Suppressor macrophage treated with lipopolysaccharide for 4 hours (primary cell): Measurements from ENCODE around the gene SSH2.

ENCODE experiments used
- DNase-seq: peaks from one replicate; pipeline ENCODE4 v3.0.0-alpha.2; 2020

Gene SSH2

GRCh38 chr17:29584452-29585079, 345.5 kb downstream of the SSH2 start:
- no peak for DNase-seq

GRCh38 chr17:29583324-29584248, 346.4 kb downstream of the SSH2 start:
- no peak for DNase-seq

- DNase-seq = no peak
Measured at GRCh38 chr17:29582772-29583171, 347.3 kb downstream of the SSH2 start.

- no peak for DNase-seq
Measured at GRCh38 chr17:29582254-29582765, 347.7 kb downstream of the SSH2 start.

GRCh38 chr17:29581583-29582253, 348.3 kb downstream of the SSH2 start:
- no peak for DNase-seq

- DNase-seq = peak; percentile 91
Measured at GRCh38 chr17:29579866-29580771, 349.9 kb downstream of the SSH2 start.

- no peak for DNase-seq
Measured at GRCh38 chr17:29578626-29579485, 351.2 kb downstream of the SSH2 start.

GRCh38 chr17:29577385-29578211, 352.4 kb downstream of the SSH2 start:
- DNase-seq = no peak

- DNase-seq = no peak
Measured at GRCh38 chr17:29577001-29577370, 353.0 kb downstream of the SSH2 start.

GRCh38 chr17:29576214-29577000, 353.6 kb downstream of the SSH2 start:
- no peak for DNase-seq
